Heart left ventricle (tissue), 16 donors: Measurements from ENCODE around the gene ENTPD1. TPM values are rescaled to one million over a fixed set of nuclear protein-coding genes. Genes with fewer than 3 reads are reported as not detected.

Experiments
- ATAC-seq, 4 donors: fragments of 200-7000 bp; cut with Tn5 transposase; one replicate each; pipeline ENCODE4 v1.9.1; 2020 to 2022; ENCODE audit warnings: moderate library complexity in 4 of 4, mild to moderate bottlenecking in 3 of 4, moderate number of reproducible peaks in 1 of 4
- DNase-seq, 5 donors: peaks; one replicate each; pipeline ENCODE4 v3.0.0-alpha.2; 2020
- H3K27ac ChIP-seq, 12 donors: fragments of 200-600 bp; sonication (generic) in 4 of 12; one replicate each; pipeline versions ENCODE4 v1.5.0 to v1.8.0; 2016 to 2022; ENCODE audit warnings: mild to moderate bottlenecking in 2 of 12
- H3K27me3 ChIP-seq, 9 donors: fragments of 200-600 bp; sonication (generic) in 2 of 9; one replicate each; pipeline versions ENCODE4 v1.5.1 to v1.8.0; 2016 to 2022; ENCODE audit warnings: mild to moderate bottlenecking in 3 of 9
- H3K36me3 ChIP-seq, 9 donors: fragments of 200-600 bp; sonication (generic) in 2 of 9; one replicate each; pipeline versions ENCODE4 v1.5.0 to v1.8.0; 2018 to 2022; ENCODE audit warnings: mild to moderate bottlenecking in 2 of 9
- H3K4me1 ChIP-seq, 12 donors: fragments of 200-600 bp; sonication (generic) in 4 of 12; one replicate each; pipeline versions ENCODE4 v1.5.0 to v1.8.0; 2016 to 2022; ENCODE audit warnings: mild to moderate bottlenecking in 3 of 12
- H3K4me3 ChIP-seq, 12 donors: fragments of 200-600 bp; sonication (generic) in 4 of 12; one replicate each; pipeline versions ENCODE4 v1.5.0 to v1.8.0; 2017 to 2022; ENCODE audit warnings: mild to moderate bottlenecking in 9 of 12, moderate library complexity in 4 of 12
- H3K9me3 ChIP-seq, 12 donors: fragments of 200-600 bp; sonication (generic) in 4 of 12; one replicate each; pipeline versions ENCODE4 v1.5.0 to v1.8.0; 2016 to 2022; ENCODE audit warnings: mild to moderate bottlenecking in 1 of 12
- POLR2A ChIP-seq, 2 donors: fragments of 450-650 bp; IDR thresholded peaks; one replicate each; pipeline ENCODE4 v1.6.1; 2017; ENCODE audit warnings: antibody characterized with exemption in 2 of 2, mild to moderate bottlenecking in 2 of 2, moderate library complexity in 2 of 2
- WGBS, 4 donors: extraction: QIAGEN DNeasy Blood & Tissue Kit in 2 of 4; methylation state at CpG; one replicate each; pipeline versions ENCODE4 v1.1.5 to v1.1.7; 2013 to 2018; 5-methylcytosine and 5-hydroxymethylcytosine counted together
- intact Hi-C, 10 donors: fragments of 100-400 bp; cut with DNase I; formaldehyde crosslinking; loops; one replicate each; pipeline versions ENCODE4 v1.11.1 to v1.14.2; 2022
- polyA plus RNA-seq, 2 donors: library from polyadenylated mRNA; stranded (reverse); fragments of 200-250 nt; gene quantifications; one replicate each; pipeline ENCODE4 v1.2.3, GENCODE V29; 2013
- total RNA-seq, 9 donors: library from RNA; depleted of rRNA in 2 of 9; stranded (reverse); fragments of >200 nt in 2 of 9; fragmentation: NEBNext Ultra II Directional in 3 of 9; extraction: Animal tissue kit (Norgen Biotek cat#: 25700) in 3 of 9; gene quantifications; one replicate each; pipeline versions ENCODE4 v1.1.0 to v1.2.4, GENCODE V29; 2016 to 2023
- TF ChIP-seq, protein P1 (sequence below), 12 donors: fragments of 200-600 bp; sonication (generic) in 4 of 12; IDR thresholded peaks; one replicate each; pipeline versions ENCODE4 v1.5.0 to v1.8.0; 2018 to 2022; ENCODE audit warnings: antibody characterized with exemption in 12 of 12, mild to moderate bottlenecking in 5 of 12
- donor health status: ischemic (EF 13 %, LVEDD 7.1; RV severe dilation, severe dysfunction).
- donor health status: healthy with polysubstance abuse.
- donor health status: DM: no; HTN: yes; CAD: no.
- donor health status: DM: no; HTN: no; CAD: no.
- donor health status: ischemic (EF 25% LVEDD 6.9; RV normal size, moderate dysfunction).
- donor health status: ischemic (EF 25% LVEDD 5.7; RV mildly dilated, moderate dysfunction).
- donor health status: healthy.
- donor health status: DM: yes; HTN: yes; CAD: no.
- donor health status: ischemic (EF 35%, LVEDD 5.7; RV mildly dilated, moderate dysfunction).
- donor health status: nonischemic (EF 11% LVEDD 7.7; RV severe dilation, severe dysfunction).
- donor health status: DM: yes; HTN: yes; CAD: no.
- donor health status: PGD.
- donor health status: ischemic (EF 29% LVEDD 5.4; RV normal size, mild dysfunction).
- donor health status: nonischemic (EF 23%, LVEDD 6.1; RV moderate dilation, normal function).

The ENTPD1 gene
- total and polyA plus RNA-seq, 11 donors, result 3.3 to 23.2 (median 7.6) TPM

DNA sequence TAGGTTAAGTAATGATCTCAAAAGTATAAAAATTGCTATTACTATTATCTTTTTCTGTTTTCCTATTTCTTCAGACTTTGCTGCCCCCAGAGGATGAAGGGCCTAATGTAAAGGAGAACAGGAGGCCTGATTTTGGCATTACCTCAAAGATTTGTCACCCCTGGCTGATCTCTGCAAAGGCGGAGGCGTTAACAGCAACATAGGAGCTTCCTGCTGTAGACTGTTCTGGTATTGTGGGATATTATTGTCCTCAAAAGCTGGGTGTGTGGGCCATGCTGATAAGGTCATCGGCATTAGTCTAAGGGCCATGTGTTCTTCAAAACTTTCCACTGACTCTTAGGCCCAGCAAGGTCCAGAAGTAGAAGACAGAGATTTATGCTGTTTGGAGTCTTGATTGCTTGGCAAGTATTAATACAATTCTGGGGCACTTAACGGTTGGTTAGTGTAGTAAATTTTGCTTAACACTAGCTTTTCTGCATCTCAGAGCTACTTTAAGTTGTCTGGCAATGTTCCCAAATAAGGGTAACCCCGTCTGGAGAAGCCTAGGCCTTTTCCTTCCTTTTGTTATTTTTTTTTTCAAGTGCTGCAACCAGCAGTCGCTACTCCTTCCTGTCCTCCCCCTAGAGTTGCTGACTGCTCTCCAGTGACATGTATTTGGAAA is 14.0 kb upstream of the ENTPD1 start:
- Histone ChIP-seq H3K4me3 (no peak overlapping the region), H3K36me3 (no peaks in the 10 kb centered on the region), H3K27me3 (no peaks in the 10 kb centered on the region), H3K27ac (peak overlapping the region; percentile 64 to 88 (median 75)), H3K9me3 (peaks cover 0 to 14% (median 0%) of the 10 kb centered on the region in 12 donors), H3K4me1 (peaks cover 0 to 36% (median 13%) of the 10 kb centered on the region in 12 donors)
- DNase-seq (peak in 4 of 5 donors; percentile 37 to 73 (median 51)), ATAC-seq (peak; percentile 93 to 98 (median 96))
- intact Hi-C loops, result loop anchor here in 3 of 10 donors (1.0 to 10.0 kb wide), 5 partner anchors 50 to 100 kb away; partner anchors contain the start of gene TCTN3 (in 1 of the 3)
- TF ChIP-seq, protein P1, sequence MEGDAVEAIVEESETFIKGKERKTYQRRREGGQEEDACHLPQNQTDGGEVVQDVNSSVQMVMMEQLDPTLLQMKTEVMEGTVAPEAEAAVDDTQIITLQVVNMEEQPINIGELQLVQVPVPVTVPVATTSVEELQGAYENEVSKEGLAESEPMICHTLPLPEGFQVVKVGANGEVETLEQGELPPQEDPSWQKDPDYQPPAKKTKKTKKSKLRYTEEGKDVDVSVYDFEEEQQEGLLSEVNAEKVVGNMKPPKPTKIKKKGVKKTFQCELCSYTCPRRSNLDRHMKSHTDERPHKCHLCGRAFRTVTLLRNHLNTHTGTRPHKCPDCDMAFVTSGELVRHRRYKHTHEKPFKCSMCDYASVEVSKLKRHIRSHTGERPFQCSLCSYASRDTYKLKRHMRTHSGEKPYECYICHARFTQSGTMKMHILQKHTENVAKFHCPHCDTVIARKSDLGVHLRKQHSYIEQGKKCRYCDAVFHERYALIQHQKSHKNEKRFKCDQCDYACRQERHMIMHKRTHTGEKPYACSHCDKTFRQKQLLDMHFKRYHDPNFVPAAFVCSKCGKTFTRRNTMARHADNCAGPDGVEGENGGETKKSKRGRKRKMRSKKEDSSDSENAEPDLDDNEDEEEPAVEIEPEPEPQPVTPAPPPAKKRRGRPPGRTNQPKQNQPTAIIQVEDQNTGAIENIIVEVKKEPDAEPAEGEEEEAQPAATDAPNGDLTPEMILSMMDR (IDR thresholded peaks at IDR 0.05), result peak in 8 of 12 donors; percentile 8 to 46 (median 24)
- TF ChIP-seq POLR2A (IDR thresholded peaks at IDR 0.05), result no peak
- 18 to 31% (median 26%) methylated on average over 6 of the region's 6 CpGs for WGBS, 4 donors

- TF ChIP-seq, protein P1 (IDR thresholded peaks at IDR 0.05), result no peak
- TF ChIP-seq POLR2A (IDR thresholded peaks at IDR 0.05), result no peak
- Histone ChIP-seq H3K9me3 (peaks cover 0 to 14% (median 0%) of the 10 kb centered on the region in 12 donors), H3K4me3 (no peak overlapping the region), H3K27ac (peak overlapping the region; percentile 64 to 88 (median 75)), H3K36me3 (no peaks in the 10 kb centered on the region), H3K27me3 (no peaks in the 10 kb centered on the region), H3K4me1 (peaks cover 0 to 36% (median 13%) of the 10 kb centered on the region in 12 donors)
- WGBS, 4 donors, result 38 to 53% (median 46%) methylated on average over 3 of the region's 3 CpGs
- intact Hi-C loops, result loop anchor here in 3 of 10 donors (1.0 to 10.0 kb wide), 5 partner anchors 50 to 100 kb away; partner anchors contain the start of gene TCTN3 (in 1 of the 3)
- peak in 3 of 4 donors; percentile 42 to 64 (median 56) for ATAC-seq
- peak in 4 of 5 donors; percentile 34 to 57 (median 48) for DNase-seq
These were observed 13.5 kb upstream of the ENTPD1 start for GRCh38 chr10:95742485-95742884.

- DNase-seq, result no peak
These were observed 12.9 kb upstream of the ENTPD1 start for GRCh38 chr10:95742962-95743535.

More at GRCh38 chr10:95742962-95743535, 12.9 kb upstream of the ENTPD1 start:
- TF ChIP-seq POLR2A (IDR thresholded peaks at IDR 0.05), result no peak
- TF ChIP-seq, protein P1 (IDR thresholded peaks at IDR 0.05), result no peak
- Histone ChIP-seq H3K36me3 (no peaks in the 10 kb centered on the region), H3K9me3 (peaks cover 0 to 14% (median 0%) of the 10 kb centered on the region in 12 donors), H3K27me3 (no peaks in the 10 kb centered on the region), H3K27ac (peak overlapping the region; percentile 40 to 88 (median 75)), H3K4me1 (peaks cover 0 to 36% (median 13%) of the 10 kb centered on the region in 12 donors), H3K4me3 (no peak overlapping the region)
- no peak for ATAC-seq
- intact Hi-C loops, result loop anchor here in 3 of 10 donors (1.0 to 10.0 kb wide), 5 partner anchors 49 to 99 kb away; partner anchors contain the start of gene TCTN3 (in 1 of the 3)
- 71 to 75% (median 74%) methylated on average over 2 of the region's 2 CpGs for WGBS, 4 donors
